Measurements from ENCODE around the gene NRSN2. TPM values are rescaled to one million over a fixed set of nuclear protein-coding genes. Genes with fewer than 3 reads are reported as not detected.

NRSN2 gene
- total RNA-seq, 1 experiment from 2014 or later = 1.9 TPM

DNA sequence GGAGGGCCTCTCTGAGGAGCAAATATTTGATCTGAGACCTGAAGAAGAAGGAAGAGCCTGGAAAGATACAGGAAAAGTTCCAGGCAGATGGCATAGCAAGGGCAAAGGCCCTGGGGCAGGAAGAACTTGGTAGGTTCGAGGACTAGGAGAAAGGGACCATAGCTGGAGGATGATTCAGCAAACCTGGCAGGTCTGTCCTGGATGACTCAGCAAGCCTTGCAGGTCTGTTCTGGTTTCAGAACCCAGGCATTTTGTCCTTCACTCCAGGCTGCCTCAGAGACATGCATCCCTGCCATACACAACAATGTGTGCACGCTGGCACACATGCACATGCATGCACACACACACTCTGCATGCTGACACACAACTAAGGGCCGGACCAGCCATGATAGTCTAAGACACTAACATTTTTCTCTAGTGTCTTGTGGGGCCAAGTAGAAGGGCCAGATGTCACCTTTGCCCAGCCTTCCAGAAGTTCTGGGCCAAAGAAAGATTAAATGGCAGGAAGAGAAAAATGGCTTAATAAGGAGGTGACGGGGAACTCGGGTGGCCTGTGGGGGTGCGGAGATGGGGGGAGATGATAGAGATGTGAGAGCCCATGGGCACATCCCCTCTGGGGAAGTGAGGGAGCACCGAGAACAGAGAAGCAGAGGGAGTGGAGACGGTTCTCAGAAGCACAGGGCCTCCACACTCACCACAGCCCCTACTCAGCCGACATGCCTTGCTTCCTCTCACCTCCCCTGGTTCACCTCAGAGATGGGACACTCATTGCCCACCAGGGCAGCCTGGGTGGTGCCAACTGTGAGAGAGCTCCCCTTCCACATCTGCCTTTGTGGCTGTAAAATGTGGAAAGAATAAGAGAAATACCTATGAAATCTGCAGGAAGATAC, 18.2 kb downstream of the NRSN2 start:
- H2AFZ ChIP-seq (ENCODE audit: low read depth, low read length, poor library complexity, severe bottlenecking) = no peak overlapping the region
- peak; percentile 45 for ATAC-seq
- BruUV-seq (replicated peaks) = no TSS peak

More for the DNA sequence above, 18.2 kb downstream of the NRSN2 start:
- Histone ChIP-seq H3K9ac (ENCODE audit: low read length) (peak overlapping the region; percentile 32), H3K4me3 (replicated peaks in 1 of 2; ENCODE audit: low read depth in 1 of 2, low read length in 2 of 2) (no peak overlapping the region), H3K27ac (ENCODE audit: low read depth, low read length) (peak overlapping the region; percentile 55), H4K20me1 (ENCODE audit: insufficient read depth) (no peaks in the 10 kb centered on the region), H3K4me2 (ENCODE audit: low read length) (peak overlapping the region; percentile 55), H3K4me1 (ENCODE audit: control insufficient read depth in 1 of 2, insufficient read depth in 2 of 2, low read length in 2 of 2) (peaks cover 70 to 77% of the 10 kb centered on the region in 2 experiments), H3K79me2 (ENCODE audit: insufficient read depth, low read length) (no peaks in the 10 kb centered on the region), H3K9me3 (ENCODE audit: control insufficient read depth in 1 of 2, insufficient read depth in 1 of 2, low read depth in 1 of 2, low read length in 2 of 2) (no peaks in the 10 kb centered on the region), H3K27me3 (ENCODE audit: insufficient read depth, low read length) (no peaks in the 10 kb centered on the region), H3K9me2 (ENCODE audit: insufficient read depth) (no peaks in the 10 kb centered on the region), H3K36me3 (ENCODE audit: control insufficient read depth in 1 of 2, insufficient read depth in 2 of 2, low read length in 2 of 2) (no peaks in the 10 kb centered on the region)
- peak; percentile 73 for DNase-seq (ENCODE audit: low read depth, low spot score)
- POLR2A ChIA-PET = interaction anchor here (0.7 to 29.0 kb wide), 5 partner anchors 9 to 282 kb away, joined by 3 to 779 read pairs (median 8); partner anchors contain the start of genes CSNK2A1, RBCK1 and TRIB3
- RAD21 ChIA-PET (ENCODE audit: low non-redundant PET in 1 of 2, low total read pairs in 2 of 2, uncharacterized antibody in 2 of 2, unreplicated experiment in 2 of 2) = no interaction called here
- no peak for TF ChIP-seq FOSL1 (IDR thresholded peaks at IDR 0.05; ENCODE audit: low read depth)
- TF ChIP-seq TCF7L2 (IDR thresholded peaks at IDR 0.05; ENCODE audit: borderline replicate concordance, extremely low read depth, insufficient read depth, insufficient read length) = no peak
- TF ChIP-seq POLR2AphosphoS5 (IDR thresholded peaks at IDR 0.05; ENCODE audit: low read depth, low read length) = peak; percentile 47; the same call in 1 of the 2 replicates
- no peak for TF ChIP-seq SIN3A (IDR thresholded peaks at IDR 0.05; ENCODE audit: low read depth)
- TF ChIP-seq, protein P1, sequence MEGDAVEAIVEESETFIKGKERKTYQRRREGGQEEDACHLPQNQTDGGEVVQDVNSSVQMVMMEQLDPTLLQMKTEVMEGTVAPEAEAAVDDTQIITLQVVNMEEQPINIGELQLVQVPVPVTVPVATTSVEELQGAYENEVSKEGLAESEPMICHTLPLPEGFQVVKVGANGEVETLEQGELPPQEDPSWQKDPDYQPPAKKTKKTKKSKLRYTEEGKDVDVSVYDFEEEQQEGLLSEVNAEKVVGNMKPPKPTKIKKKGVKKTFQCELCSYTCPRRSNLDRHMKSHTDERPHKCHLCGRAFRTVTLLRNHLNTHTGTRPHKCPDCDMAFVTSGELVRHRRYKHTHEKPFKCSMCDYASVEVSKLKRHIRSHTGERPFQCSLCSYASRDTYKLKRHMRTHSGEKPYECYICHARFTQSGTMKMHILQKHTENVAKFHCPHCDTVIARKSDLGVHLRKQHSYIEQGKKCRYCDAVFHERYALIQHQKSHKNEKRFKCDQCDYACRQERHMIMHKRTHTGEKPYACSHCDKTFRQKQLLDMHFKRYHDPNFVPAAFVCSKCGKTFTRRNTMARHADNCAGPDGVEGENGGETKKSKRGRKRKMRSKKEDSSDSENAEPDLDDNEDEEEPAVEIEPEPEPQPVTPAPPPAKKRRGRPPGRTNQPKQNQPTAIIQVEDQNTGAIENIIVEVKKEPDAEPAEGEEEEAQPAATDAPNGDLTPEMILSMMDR (IDR thresholded peaks at IDR 0.05 in 2 of 3, conservative IDR thresholded peaks at IDR 0.05 in 1 of 3; ENCODE audit: borderline replicate concordance in 1 of 3, insufficient read depth in 1 of 3, low read depth in 2 of 3, low read length in 2 of 3) = no peak
- no peak for TF ChIP-seq SRF (IDR thresholded peaks at IDR 0.05; ENCODE audit: low read depth)
- no peak for TF ChIP-seq ZFX (IDR thresholded peaks at IDR 0.05)
- intact Hi-C loops (cut with micrococcal nuclease) = loop anchor here (5.0 kb wide), 1 partner anchor 37 kb away; no protein-coding TSS in a partner anchor
- CTCF ChIA-PET = no interaction called here
